Umbilical cord (tissue), 2 donors: ENCODE data around the gene CAPN5. TPM values are rescaled to one million over a fixed set of nuclear protein-coding genes. Genes with fewer than 3 reads are reported as not detected.

Experiments used
- DNase-seq: peaks from one replicate; pipeline ENCODE4 v3.0.0-alpha.2; 2015; ENCODE audit warnings: low spot score
- total RNA-seq: library from RNA; depleted of rRNA; stranded (reverse); fragments of >200 nt; gene quantifications from one replicate; pipeline ENCODE4 v1.2.3, GENCODE V29; 2014; ENCODE audit warnings: low replicate concordance; ENCODE audit not compliant: insufficient read depth

The CAPN5 gene
- total RNA-seq, 1 donor from 2014 or later = 2.4 TPM

DNA sequence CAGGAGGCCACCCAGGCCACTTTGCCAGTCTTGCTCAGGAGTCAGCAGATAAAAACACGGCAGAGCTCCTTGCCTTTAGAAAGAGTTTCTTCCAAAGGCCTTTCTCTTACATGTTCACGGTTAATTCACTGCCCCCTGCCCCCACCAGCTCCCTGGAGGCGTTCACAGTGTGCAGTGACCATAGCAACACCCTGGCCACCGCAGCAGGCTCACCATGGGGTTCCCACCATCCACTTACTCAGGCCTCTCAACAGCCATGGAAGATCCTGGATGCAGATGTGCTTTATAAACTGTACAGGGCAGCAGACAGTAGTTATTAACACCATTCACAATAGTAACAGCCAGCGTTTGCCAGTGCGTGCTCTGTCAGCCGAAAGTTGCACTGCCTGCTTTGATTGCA, 50.7 kb downstream of the CAPN5 start:
- no peak for DNase-seq

- DNase-seq = no peak
These were observed 51.3 kb downstream of the CAPN5 start for GRCh38 chr11:77118086-77118485.

DNA sequence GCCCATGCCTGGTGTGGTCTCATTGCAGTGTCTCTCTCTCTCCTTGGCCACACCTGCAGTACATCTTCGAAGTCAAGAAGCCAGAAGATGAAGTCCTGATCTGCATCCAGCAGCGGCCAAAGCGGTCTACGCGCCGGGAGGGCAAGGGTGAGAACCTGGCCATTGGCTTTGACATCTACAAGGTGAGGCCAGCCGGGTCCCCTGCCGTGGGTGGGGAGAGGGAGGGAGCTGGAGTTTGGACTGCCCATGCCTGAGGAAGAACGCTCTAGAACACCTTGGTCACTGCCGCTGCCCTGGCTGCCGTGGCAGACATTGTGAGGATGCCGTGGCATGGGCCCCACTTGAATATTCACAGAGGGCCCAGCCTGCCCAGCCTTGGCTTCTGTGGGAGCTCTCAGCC, 52.2 kb downstream of the CAPN5 start:
- DNase-seq = no peak

DNA sequence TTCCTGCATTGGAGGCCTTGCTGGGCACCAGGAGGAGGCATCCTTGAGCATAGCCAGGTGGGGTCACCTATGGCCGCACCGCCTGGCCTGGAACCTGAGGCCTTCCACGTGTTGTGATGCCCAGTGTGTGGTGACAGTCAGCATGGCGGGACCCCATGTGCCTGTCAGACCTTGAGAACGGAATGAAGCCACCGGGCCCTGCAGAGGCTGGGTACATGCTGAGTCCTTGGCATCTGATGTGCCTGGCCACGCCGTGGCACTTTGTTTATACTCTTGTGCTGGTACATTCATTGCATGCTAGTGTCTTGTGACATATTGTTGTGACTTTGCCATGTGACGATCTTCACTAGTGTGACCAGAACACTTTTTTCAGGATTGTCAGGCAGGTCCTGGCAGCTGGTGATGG, 52.8 kb downstream of the CAPN5 start:
- no peak for DNase-seq

- DNase-seq = no peak
These were observed 53.8 kb downstream of the CAPN5 start for GRCh38 chr11:77120571-77120970.

DNA sequence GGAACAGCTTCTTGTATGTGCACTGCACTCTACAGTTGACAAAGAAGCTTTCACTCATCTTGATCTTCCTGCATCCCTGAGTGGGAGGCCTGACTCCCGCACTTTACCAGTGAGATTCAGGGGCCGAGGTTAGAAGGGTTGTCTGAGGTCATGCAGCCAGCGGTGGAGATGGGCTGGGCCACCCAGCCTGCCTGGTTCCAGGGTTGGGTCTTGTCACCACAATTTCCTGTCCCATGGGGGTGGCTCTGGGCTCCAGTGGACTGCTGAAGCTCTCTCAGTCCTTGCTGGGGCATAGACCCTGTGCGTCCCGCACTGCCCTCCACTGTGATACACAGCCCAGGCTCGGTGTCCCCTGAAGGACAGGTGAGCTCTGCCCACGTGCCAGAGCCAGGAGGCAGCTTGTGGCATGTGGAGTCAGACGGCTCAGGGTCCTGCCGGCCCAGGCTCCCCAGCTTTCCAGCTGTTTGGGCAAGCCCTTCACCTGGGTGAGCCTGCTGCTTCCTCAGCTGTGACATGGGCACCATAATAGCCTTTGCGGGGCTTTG, 54.4 kb downstream of the CAPN5 start:
- no peak for DNase-seq

GRCh38 chr11:77121876-77122575, 55.3 kb downstream of the CAPN5 start:
- no peak for DNase-seq

GRCh38 chr11:77122576-77123212, 55.9 kb downstream of the CAPN5 start:
- no peak for DNase-seq

DNA sequence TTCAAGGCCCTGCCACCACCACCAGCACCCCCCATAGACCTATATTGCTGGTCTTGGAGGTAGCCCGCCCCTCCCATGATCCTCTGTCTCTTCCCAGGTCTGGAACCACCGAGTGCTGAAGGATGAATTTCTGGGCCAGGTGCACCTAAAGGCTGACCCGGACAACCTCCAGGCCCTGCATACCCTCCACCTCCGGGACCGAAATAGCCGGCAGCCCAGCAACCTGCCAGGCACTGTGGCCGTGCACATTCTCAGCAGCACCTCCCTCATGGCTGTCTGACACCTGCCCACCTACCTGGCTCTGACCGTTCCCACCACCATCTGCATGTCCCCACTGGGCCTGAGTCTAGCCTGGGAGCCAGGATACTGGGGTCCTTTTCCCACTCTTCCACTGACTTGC, 56.8 kb downstream of the CAPN5 start:
- no peak for DNase-seq

- DNase-seq = no peak
These were observed 57.3 kb downstream of the CAPN5 start for GRCh38 chr11:77124041-77124440.

- no peak for DNase-seq
These were observed 57.7 kb downstream of the CAPN5 start for GRCh38 chr11:77124488-77124887.

GRCh38 chr11:77125191-77125590, 58.4 kb downstream of the CAPN5 start:
- DNase-seq = peak; percentile 16

DNA sequence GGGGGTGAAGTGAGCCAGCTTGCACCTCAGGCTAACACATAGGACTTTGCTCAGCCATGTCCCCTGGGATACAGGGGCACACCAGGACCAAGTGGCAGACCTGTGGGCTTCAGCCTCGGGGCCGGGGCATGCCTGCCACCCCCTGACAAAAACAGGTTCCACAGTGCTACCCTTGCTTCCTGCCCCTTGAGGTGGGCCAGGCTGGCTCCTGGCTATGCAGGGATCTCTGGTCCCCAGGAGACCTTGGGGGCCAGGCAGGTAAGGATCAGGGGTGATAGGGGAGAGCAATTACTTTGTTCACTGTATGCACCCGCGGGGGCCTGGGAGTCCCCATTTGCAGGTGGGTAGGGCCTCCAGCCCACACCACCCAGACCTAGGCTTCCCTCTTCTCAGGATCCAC, 58.9 kb downstream of the CAPN5 start:
- DNase-seq = no peak

DNA sequence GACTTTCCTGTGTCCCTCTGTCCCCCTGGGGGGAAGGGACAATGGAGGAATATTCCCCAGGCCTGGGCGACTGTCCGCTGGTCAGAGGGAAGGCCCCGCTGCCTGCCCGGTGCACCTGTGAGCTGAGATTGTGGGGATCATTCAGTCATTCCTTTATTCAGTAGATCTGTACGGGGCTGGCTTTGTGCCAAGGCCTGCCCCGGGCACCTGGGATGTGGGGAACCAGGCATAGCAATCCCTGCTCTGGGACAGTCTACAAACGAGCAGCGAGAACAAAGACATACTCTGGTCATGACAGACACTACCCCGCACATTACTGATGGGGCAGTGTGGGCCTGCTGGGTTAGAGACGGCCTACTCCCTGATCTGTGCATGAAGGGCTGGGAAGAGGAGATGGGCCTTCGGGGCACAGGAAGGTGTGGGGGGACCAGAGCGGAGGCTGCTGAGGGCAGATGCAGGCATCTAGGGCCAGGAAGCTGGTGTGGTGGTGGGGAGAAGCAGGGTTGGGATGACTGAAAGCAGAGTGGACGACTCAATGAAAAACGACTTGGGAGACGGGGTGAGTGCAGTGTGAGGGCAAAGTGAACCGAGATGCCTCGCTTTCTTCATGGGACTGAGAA, 59.5 kb downstream of the CAPN5 start:
- no peak for DNase-seq

DNA sequence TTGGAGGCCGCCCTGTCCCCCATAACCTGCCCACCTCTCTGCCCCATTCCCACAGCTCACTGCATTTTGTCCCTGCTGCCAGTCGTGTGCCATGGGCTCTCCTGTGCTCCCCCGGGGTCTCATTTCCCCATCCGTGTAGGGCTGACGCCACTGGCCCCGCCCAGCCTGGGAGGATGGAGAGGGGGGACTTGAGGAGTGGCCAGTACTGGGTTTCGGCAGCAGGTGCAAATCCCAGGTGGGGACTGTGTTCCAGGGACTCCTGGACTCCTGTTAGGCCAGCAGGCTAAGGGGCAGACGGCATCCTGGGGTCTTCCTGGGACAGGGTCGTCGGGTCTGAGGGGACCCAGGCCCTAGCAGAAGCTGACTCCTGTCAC, 60.1 kb downstream of the CAPN5 start:
- DNase-seq = no peak

DNA sequence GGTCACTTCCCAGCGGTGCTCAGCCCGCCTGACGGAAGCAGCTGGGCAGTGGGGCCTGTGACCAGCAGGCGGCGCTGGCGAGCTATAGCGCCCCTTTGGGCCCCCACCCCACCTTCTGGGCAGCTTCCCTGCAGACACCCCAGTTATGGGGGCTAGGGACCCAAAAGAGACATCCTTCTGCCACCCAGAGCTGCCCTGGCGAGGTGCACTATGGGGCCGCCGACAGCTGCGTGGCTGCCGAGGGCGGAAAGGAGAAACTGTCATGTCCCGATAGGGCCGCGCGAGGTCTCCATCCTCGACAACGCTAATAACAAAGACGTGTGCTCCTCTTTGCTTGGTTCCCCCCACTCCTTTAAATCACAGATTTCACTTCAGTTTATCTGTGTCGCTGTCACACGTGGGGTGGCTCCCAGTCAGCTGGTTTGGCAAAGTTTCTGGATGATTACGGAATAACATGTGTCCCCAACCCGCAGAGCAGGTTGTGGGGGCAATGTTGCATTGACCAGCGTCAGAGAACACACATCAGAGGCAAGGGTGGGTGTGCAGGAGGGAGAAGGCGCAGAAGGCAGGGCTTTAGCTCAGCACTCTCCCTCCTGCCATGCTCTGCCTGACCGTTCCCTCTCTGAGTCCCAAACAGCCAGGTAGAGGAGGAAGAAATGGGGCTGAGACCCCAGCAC, 60.6 kb downstream of the CAPN5 start:
- DNase-seq = peak; percentile 71

- DNase-seq = peak; percentile 90
These were observed 61.3 kb downstream of the CAPN5 start, which contains the start of gene MYO7A for GRCh38 chr11:77127920-77128691. TSS of gene MYO7A (plus strand) at chr11:77128246. CDS start at chr11:77130635, 2,389 bp downstream.

GRCh38 chr11:77129069-77129841, 62.5 kb downstream of the CAPN5 start:
- no peak for DNase-seq

- no peak for DNase-seq
These were observed 63.3 kb downstream of the CAPN5 start for GRCh38 chr11:77129842-77130756.
